GM15510 (cell line): ENCODE measurements around the gene NUDT15.

Source experiments
- POLR2A ChIP-seq: IDR thresholded peaks from 3 replicates; pipeline ENCODE4 v1.6.1; 2011; ENCODE audit warnings: borderline replicate concordance; ENCODE audit not compliant: insufficient read length; ENCODE audit errors: extremely low read depth

Gene NUDT15

DNA sequence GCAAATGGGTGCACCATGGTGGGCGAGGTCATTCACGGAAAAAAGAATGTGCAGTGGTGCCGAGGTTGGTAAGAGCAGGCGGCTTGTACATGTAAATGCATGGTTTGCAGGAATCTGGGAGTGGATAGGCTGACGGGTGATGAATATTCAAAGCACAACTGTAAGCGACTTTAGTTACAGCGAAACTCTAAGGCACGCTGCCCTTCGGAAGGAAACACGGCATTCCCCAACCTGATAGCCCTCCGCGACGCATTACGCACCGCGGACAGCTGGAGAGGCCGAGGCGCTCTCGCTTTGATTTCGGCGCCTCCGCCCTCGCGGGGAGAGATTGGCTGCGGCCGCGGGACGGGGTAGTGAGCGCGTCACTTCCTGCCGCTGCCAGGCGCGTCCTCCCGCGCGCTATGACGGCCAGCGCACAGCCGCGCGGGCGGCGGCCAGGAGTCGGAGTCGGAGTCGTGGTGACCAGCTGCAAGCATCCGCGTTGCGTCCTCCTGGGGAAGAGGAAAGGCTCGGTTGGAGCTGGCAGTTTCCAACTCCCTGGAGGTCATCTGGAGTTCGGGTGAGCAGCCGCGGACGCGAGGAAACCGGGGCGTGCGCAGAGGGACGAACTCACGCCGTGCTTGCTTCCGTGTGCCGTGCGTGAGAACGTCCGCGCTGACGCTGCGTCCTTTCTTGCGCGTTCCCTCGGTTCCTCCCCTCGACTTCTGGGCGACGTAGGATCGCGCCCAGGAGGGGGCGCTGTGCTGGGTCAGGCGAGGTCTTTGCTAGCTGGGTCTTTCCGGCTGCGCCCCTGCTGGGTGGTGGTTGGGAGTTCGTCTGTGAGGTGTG, at the start of gene NUDT15:
Gene NUDT15, plus strand, starts transcription at position 381 of the 828 bp plus-strand sequence. Its CDS starts 21 bp downstream, at position 402.
- peak; percentile 98 for TF ChIP-seq POLR2A

DNA sequence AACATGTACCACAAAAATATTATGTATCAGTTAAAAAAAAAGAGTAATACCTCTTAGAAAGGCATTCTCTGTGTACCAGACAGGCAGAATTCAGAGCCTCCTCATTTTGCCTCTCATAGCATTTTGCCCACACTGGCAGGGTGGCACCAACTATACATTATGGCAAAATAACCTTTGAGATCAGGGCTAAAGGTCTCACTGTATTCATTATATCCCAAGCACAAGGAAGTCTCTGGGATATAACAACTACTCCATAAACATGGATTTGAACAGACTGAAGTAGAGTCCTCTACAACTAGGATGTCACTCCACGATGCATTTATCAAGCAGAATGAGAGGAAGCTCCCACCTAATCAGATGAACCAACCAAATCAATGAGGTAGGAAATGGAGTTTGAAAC, 47.1 kb upstream of the NUDT15 start:
- no peak for TF ChIP-seq POLR2A

DNA sequence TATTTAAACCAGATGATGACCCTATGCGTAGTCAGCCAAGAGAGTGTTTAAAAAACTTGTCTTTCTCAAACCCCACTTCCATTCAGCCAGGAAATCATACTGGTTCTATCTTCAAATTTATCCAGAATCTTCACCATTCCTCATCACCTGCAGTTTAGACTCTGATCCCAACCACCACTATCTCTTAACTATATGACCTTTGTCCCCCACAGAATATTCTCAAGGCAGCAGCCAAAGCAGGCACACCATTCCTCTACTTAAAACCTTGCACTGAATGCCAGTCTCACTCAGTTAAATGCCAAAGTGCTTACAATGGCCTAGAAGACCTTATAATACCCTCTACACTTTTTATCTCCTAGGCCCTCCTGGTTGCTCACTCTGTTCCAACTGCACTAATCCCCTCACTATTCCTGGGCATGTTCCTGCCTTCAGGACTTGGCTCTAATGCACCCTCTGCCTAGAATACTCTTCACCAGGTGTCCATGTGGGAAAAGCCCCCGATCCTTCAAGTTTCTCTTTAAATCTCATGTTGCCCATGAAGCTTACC, 46.5 kb upstream of the NUDT15 start:
- TF ChIP-seq POLR2A: no peak

DNA sequence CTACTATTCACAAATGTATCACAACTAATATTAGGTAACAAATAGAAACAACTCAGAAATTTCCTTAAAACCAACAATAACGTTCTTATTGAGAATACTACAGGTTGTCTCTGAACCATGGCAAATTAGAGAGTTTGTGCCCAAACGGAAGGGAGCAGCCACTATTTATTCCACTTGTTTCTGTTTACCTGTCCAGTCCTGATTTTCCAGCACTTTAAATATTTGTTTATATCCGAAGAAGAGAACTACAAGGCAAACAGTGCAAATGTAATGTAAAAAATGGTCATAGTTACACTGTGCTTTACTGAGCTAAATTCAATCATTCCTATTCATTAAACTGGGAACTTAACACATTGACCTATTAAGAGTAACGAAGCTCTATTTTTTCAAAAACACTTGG, 45.7 kb upstream of the NUDT15 start:
- no peak for TF ChIP-seq POLR2A

DNA sequence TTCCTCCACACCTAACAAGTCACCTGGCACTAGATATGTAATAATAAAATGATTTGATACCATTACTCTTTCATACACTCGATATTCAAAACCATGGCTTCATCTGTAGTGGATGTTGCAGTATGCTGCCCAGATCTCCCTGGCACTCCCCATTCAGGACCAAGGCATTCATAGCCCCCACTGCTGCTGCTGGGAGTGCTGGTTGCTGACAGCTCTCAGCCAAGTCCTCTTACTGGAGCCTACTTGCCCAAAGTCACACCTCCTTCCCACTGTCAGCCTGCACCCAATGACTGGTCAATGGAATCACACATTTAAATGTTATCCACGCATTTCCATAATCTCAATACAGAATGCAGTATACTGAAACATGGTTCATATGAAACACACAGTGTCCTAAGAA, 40.1 kb upstream of the NUDT15 start:
- no peak for TF ChIP-seq POLR2A

DNA sequence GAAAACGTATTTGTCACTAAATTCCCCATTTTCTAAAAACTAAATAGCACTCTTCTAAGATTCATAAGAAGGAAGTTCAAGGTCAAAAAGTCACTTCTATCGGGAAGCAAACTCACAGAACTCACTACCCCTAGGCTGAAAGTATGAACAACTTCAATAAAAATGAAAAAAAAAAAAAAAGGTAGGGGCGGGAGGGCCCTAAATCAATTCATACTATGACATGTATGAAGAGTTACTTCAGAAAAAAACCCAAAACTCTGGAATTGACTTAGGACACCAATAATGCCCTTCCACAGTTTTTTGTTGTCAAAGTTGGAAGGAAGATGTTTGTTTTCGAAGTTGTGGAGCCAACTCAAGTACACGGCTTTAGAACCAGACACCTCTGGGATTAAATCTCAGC, 37.6 kb upstream of the NUDT15 start:
- TF ChIP-seq POLR2A: no peak

DNA sequence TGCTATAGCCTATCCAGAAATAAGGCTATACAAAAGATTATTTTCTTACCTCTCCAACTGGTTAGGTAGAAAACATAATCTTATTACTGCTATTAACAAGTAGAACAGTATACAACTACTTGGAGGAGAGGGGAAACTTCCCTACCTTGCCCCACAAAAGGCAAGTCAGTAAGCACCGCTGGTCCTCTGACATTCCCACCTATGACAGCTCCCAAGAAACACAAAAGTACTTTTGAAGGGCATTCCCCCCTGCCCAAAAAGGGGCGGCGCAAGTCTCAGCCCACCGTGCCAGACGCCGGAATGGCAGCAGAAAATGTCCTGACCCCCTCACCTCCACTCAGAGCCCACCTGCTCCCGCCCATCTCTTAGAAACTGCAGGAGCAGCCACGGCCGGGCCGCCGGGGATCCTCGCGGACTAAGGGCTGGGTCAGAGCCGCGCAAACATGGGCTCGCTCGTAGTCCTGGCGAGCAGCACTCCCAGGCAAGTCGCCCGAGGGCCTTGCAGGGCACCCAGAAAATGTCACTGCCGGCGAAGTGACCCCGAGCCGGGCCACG, 36.9 kb upstream of the NUDT15 start:
- no peak for TF ChIP-seq POLR2A

DNA sequence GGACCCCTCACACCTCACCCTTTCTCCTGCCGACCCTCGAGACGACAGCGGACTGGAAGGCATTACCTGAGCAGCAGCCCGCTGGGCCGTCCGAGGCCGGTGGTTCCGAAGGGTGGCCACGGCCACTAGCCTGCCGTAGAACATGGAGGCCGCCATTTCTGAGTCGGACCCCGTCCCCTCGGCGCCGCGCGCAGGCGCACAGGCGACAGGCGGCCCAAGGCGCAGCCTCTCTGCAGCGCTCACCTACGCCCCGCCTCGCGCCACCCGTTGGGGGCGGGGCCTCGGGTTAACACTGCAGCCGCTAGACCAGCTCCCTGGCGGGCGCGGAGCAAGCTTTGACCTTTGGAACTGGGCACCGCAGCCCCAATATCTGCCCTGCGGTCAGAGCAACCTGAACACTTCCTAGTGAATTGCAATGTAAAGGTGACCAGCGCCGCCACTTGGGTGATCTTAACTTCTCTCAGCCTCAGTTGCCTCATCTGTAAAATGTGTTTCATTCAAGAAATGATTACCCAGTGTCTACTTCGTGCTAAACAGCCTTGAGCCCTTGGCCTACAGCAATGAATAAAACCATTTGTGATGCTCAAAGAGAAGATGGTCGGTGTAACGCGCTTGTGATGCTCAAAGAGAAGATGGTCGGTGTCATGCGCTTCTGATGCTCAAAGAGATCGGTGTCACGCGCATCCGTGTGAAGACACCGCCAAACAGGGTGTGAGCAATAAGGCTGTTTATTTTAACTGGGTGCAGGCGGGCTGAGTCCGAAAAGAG, 36.2 kb upstream of the NUDT15 start, which contains the start of gene SUCLA2:
Gene SUCLA2, minus strand, starts transcription at position 160 of the 768 bp plus-strand sequence. Its CDS starts 4 bp downstream, at position 156.
- TF ChIP-seq POLR2A: peak; percentile 87

DNA sequence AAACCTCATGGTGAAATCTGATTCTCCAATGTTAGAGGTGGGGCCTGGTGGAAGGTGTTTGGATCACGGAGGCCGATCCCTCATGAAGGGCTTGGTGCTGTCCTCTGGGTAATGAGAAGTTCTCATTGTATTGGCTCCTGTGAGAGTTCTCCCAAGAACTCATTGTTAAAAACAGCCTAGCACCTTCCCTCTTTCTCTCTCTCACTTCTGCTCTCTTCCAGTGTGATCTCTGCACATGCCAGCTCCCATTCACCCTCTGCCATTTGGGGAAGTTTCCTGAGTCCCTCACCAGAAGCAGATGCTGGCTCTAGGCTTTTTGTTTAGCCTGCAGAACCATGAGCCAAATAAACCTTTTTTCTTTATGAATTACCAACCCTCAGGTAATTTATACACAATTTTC, 33.3 kb upstream of the NUDT15 start:
- no peak for TF ChIP-seq POLR2A

DNA sequence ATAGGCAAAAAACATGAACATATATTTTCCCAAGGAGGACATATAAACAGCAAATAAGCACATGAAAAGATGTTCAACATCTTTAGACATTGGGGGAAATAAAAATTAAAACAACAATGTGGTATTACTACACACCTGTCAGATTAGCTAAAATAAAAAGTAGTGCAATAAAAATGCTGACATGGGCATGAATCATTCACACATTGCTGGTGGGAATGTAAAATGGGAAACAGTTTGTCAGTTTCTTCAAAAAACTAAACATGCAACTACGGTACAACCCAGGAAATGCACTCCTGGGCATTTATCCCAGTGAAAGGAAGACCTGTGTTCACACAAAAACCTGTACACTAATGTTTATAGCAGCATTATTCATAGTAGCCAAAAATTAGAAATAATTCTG, 31.1 kb upstream of the NUDT15 start:
- TF ChIP-seq POLR2A: no peak

DNA sequence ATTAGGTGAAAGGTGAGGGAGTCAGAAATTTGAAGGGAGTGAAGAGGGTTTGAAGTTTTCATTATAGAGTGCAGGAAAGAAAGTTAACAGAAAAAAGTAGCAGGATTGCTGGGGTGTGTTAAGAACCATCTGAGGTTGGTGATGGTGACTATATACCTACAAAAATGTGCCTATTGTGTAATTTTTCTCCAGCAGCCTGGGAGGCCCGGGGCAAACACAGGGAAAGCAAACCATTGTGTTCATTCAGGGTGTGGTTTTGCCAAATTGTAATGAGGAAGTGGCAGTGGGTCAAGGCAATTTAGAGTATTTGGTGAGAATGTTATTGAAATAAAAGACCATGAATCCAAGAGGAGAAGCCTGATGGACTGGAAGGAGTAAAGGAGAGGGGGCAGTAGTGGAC, 28.2 kb upstream of the NUDT15 start:
- TF ChIP-seq POLR2A: no peak

DNA sequence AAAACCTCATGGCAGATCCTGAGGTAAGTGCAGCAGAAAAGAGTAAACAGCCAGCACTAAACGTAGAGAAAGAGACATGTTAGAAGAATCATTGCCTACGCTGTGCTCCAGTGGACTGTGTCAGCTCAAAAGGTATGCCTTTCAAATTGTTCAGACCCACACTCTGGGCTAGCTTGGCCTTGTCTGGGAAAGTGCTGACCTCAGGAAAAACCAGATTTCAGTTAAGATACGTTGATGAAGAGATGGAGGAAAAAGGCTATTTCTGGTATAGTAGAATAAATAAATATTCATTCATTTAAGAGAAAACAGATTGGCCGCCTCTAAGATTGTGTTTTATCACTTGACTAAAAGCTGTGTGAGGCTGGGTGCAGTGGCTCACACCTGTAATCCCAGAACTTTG, 26.8 kb upstream of the NUDT15 start:
- TF ChIP-seq POLR2A: no peak

DNA sequence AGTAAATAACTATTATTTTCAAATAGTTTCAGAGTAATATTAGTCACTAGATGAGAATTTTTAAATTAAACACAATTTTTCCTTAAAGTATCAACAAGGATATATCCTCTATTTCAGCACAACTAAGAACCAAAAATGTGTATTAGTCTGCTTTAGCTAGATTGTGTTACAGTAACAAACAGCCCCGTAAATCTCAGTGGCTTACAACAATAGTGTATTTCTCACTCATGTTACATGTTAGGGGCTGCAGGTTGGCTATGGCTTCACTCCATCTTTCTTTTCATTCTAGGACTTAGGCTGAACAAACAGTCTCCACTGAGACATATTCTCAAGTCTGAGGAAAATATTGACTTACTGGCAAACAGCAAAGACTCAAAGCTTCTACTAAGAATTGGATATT, 24.9 kb upstream of the NUDT15 start:
- TF ChIP-seq POLR2A: no peak

DNA sequence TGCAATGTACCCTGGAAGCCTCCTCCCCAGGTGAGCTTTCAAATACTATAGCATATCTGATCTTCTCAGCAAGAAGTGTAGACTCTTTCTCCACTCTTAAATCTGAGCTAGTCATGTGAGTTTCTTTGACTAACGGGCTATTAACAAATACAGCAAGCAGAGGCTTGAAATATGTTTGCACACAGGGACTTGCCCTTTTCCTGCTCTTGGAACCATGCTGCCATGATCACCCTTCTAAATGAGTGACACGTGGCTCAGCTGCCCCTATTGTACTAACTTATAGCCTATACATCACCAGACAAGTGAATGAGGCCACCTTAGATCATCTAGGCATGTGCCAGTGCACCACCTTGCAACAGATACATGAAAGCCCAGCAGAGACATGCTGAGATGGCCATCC, 23.2 kb upstream of the NUDT15 start:
- no peak for TF ChIP-seq POLR2A

DNA sequence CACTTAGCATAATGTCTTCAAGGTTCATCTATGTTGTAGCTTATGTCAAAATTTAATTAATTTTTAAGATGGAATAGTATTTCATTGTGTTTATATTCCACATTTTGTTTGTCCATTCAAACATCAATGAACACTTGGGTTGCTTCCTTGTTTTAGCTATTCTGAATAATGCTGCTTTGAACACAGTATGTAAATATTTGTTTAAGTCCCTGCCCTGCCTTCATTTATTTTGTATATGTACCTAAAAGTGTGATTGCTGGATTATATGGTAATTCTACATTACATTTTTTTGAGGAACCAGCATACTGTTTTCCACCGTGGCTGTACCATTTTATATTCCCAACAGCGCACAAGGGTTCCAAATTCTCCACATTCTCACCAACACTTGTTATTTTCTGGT, 18.9 kb upstream of the NUDT15 start:
- no peak for TF ChIP-seq POLR2A
